Activated CD4-positive, alpha-beta memory T cell treated with anti-CD3 and anti-CD28 coated beads, Interleukin-2, amount 10 ng/mL, durations not matched to agents 7 days and 5 days (primary cell): Measurements from ENCODE around the gene IP6K3. TPM values are rescaled to one million over a fixed set of nuclear protein-coding genes. Genes with fewer than 3 reads are reported as not detected.

ENCODE experiments used
- CTCF ChIA-PET: fragments of 350-600 bp; sonication (Branson Sonifier 250); formaldehyde crosslinking; loops from one replicate; lab custom pipeline; 2021; ENCODE audit warnings: antibody characterized with exemption, inconsistent platforms; lab: Charles Lee
- POLR2A ChIA-PET: fragments of 350-600 bp; sonication (Branson Sonifier 250); formaldehyde crosslinking; loops from one replicate; lab custom pipeline; 2021; ENCODE audit warnings: antibody characterized with exemption; lab: Charles Lee
- DNase-seq: peaks from one replicate; pipeline ENCODE4 v3.0.0-alpha.2; 2020
- H3K27ac Mint-ChIP-seq: one replicate; pipeline ENCODE4 v1.8.0; 2021; ENCODE audit warnings: mild to moderate bottlenecking, mixed read lengths
- H3K27me3 Mint-ChIP-seq: one replicate; pipeline ENCODE4 v1.8.0; 2021; ENCODE audit warnings: mixed read lengths
- H3K36me3 Mint-ChIP-seq: one replicate; pipeline ENCODE4 v1.8.0; 2021; ENCODE audit warnings: low read depth, mixed read lengths
- H3K4me1 Mint-ChIP-seq: one replicate; pipeline ENCODE4 v1.8.0; 2021; ENCODE audit warnings: mixed read lengths
- H3K4me3 Mint-ChIP-seq: one replicate; pipeline ENCODE4 v1.8.0; 2021; ENCODE audit warnings: mild to moderate bottlenecking, mixed read lengths
- H3K9me3 Mint-ChIP-seq: one replicate; pipeline ENCODE4 v1.8.0; 2021; ENCODE audit warnings: mixed read lengths
- total RNA-seq, 2 experiments: library from RNA; stranded (reverse); gene quantifications; one replicate each; pipeline ENCODE4 v1.2.3, GENCODE V29; 2021

The IP6K3 gene
- total RNA-seq, 2 experiments from 2014 or later = not detected

DNA sequence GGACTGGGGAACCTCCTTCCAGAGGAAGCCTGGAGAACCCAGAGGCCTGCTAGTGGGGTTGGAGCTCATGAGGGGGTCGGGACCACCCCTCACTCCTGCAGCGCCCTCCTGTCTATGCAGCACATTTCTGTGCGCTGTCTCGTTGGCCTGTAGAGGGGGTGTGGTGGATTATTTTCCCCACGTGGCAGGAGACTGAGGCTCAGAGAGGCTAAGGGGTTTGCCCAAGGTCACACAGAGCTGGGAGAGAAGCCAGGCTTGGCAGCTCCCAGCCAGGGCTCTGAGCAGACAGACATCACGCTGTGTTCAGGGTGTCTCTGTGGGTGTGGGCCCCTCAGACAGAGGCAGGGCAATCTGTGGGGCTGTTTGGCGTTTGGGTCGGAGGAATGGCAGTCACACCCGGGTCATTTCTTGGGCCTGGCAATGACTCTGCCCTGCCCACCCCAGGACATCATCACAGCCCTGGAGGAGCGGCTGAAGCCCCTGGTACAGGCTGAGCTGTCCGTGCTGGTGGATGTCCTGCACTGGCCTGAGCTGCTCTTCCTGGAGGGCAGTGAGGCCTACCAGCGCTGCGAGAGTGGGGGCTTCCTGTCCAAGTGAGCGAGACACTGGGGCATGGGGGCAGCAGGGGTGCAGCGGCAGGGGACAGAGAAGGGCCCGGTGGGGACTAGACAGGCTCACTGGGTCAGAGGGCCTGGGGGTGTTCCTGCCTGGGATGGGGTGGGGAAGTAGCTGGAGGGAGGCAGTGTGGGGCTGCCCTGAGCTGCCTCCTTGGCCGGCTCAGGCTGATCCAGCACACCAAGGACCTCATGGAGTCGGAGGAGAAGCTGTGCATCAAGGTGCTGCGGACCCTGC lies 62.9 kb downstream of the IP6K3 start:
- H3K9me3 Mint-ChIP-seq = no peaks in the 10 kb centered on the region
- H3K4me3 Mint-ChIP-seq = no peak overlapping the region
- no peak for DNase-seq
- peaks cover 33% of the 10 kb centered on the region for H3K4me1 Mint-ChIP-seq
- ChIA-PET CTCF (interaction anchor here (0.6 to 2.2 kb wide), 7 partner anchors 13 to 249 kb away, joined by 3 to 16 read pairs (median 3); no protein-coding TSS in a partner anchor), POLR2A (interaction anchor here (1.1 to 2.1 kb wide), 9 partner anchors 9 to 258 kb away, joined by 3 to 11 read pairs (median 4); partner anchors contain the start of gene ITPR3)
- H3K27me3 Mint-ChIP-seq = no peaks in the 10 kb centered on the region
- peak overlapping the region; percentile 75 for H3K27ac Mint-ChIP-seq
- H3K36me3 Mint-ChIP-seq = peaks cover 79% of the 10 kb centered on the region

DNA sequence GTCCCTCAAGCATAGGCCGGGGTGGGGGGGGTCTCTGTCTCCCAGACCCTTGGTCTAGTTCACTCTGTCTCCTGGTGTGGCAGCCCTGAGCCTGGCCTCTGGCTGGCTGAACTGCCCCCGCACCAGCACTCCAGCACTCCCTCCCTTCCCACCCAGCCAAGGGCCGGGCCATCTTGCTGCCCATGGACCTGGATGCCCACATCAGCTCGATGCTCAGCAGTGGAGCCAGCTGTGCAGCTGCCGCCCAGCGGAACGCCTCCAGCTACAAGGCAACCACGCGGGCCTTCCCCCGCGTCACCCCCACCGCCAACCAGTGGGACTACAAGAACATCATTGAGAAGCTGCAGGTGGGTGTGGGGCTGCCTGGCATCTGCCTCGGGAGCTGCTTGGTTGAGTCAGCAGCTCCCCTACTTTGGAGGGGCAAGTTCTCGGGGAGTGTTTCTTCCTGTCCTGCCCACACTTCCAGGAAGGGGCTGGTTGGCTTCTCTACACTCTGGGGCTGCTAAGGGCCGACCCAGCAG lies 63.6 kb downstream of the IP6K3 start:
- peaks cover 33% of the 10 kb centered on the region for H3K4me1 Mint-ChIP-seq
- H3K9me3 Mint-ChIP-seq = no peaks in the 10 kb centered on the region
- no peak overlapping the region for H3K4me3 Mint-ChIP-seq
- CTCF ChIA-PET = interaction anchor here (0.7 to 2.2 kb wide), 7 partner anchors 14 to 98 kb away, joined by 3 to 16 read pairs (median 4); no protein-coding TSS in a partner anchor
- H3K36me3 Mint-ChIP-seq = peaks cover 80% of the 10 kb centered on the region
- H3K27me3 Mint-ChIP-seq = no peaks in the 10 kb centered on the region
- POLR2A ChIA-PET = interaction anchor here (1.1 to 2.1 kb wide), 8 partner anchors 10 to 257 kb away, joined by 3 to 11 read pairs (median 4); partner anchors contain the start of gene ITPR3
- peak overlapping the region; percentile 75 for H3K27ac Mint-ChIP-seq
- peak; percentile 58 for DNase-seq

DNA sequence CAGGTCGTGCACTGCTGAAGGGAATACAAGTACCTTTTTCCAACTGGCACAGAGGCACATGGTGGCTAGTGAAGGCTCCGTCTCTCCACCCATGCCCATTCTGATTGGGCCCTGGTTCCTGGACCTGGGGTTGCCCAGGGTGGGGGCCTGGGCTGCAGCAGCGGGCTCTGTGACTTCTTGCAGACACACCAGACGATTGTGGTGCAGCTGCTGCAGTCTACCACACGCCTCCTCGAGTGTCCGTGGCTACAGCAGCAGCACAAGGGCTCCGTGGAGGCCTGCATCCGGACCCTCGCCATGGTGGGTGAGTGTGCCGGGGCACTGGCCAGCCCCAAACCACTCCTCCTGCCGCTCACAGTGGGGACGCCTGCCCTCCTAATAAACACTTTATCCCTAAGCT lies 64.4 kb downstream of the IP6K3 start:
- ChIA-PET POLR2A (no interaction called here), CTCF (interaction anchor here (0.7 to 2.2 kb wide), 3 partner anchors 13 to 42 kb away, joined by 4 to 16 read pairs (median 6); no protein-coding TSS in a partner anchor)
- H3K27ac Mint-ChIP-seq = peak overlapping the region; percentile 75
- DNase-seq = no peak
- H3K27me3 Mint-ChIP-seq = no peaks in the 10 kb centered on the region
- no peaks in the 10 kb centered on the region for H3K9me3 Mint-ChIP-seq
- H3K36me3 Mint-ChIP-seq = peaks cover 84% of the 10 kb centered on the region
- peaks cover 33% of the 10 kb centered on the region for H3K4me1 Mint-ChIP-seq
- H3K4me3 Mint-ChIP-seq = no peak overlapping the region

DNA sequence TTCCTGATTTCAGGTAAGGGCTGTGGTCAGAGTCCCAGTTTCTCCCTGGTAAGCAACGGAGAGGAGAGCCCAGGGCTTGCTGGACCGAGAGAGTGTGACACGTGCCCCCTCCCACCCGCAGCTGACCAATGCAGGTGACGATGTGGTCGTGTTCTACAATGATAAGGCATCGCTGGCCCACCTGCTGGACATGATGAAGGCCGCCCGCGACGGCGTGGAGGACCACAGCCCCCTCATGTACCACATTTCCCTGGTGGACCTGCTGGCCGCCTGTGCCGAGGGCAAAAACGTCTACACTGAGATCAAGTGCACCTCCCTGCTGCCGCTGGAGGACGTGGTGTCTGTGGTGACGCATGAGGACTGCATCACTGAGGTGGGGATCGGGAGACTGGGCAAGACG lies 66.9 kb downstream of the IP6K3 start:
- DNase-seq = no peak
- no peaks in the 10 kb centered on the region for H3K27me3 Mint-ChIP-seq
- H3K4me3 Mint-ChIP-seq = no peak overlapping the region
- CTCF ChIA-PET = no interaction called here
- POLR2A ChIA-PET = no interaction called here
- peaks cover 30% of the 10 kb centered on the region for H3K4me1 Mint-ChIP-seq
- peaks cover 83% of the 10 kb centered on the region for H3K36me3 Mint-ChIP-seq
- H3K27ac Mint-ChIP-seq = no peak overlapping the region
- H3K9me3 Mint-ChIP-seq = no peaks in the 10 kb centered on the region

DNA sequence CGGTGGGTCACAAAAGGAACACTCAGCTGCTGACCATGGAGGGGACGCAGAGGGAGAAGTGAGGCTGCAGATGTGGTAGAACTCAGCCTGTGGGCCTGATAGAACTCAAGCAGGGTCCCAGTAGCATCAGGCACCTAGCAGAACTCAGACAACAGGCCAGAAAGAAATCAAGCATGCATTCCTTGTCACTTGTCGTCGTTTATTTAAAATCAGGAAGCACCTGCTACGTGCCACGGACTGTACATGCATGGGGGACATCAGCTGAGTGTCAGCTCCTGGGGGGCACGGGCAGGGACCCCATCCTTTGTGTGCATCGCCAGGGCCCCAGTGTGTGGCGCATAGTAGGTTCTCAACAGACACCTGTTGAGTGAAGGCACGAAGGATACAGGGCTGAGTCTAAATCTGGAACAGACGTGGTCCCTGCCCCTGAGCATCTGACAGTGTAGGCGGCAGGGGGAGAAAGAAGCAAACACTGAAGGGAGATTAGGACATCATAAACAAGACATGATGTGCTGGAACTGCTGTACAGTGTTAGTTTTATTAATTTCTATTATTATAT lies 67.7 kb downstream of the IP6K3 start:
- no peak overlapping the region for H3K4me3 Mint-ChIP-seq
- peaks cover 25% of the 10 kb centered on the region for H3K4me1 Mint-ChIP-seq
- ChIA-PET CTCF (no interaction called here), POLR2A (no interaction called here)
- DNase-seq = no peak
- no peaks in the 10 kb centered on the region for H3K27me3 Mint-ChIP-seq
- H3K27ac Mint-ChIP-seq = no peak overlapping the region
- peaks cover 81% of the 10 kb centered on the region for H3K36me3 Mint-ChIP-seq
- H3K9me3 Mint-ChIP-seq = no peaks in the 10 kb centered on the region

DNA sequence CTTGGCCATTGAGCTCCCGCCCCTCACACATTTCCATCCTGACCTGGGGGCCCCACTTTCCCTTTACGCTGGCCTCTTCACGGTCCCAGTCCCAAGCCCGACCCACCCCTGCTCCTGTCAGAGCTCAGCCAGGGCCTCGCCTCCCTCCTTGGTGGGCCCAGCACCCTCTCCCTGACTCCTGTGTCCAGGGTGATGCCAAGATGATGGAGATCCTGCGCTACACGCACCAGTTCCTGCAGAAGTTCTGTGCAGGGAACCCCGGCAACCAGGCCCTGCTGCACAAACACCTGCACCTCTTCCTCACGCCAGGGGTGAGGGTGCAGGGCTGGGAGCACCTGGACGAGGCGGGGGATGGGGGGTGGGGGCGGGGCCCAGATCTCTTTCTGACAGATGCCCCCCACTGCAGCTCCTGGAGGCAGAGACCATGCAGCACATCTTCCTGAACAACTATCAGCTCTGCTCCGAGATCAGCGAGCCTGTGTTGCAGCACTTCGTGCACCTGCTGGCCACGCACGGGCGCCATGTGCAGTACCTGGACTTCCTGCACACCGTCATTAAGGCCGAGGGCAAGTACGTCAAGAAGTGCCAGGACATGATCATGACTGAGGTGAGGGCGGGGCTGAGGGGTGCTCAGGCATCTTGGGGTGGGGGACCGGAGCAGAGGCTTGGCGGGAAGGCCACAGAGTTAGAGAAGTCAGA lies 68.3 kb downstream of the IP6K3 start:
- no peak for DNase-seq
- Mint-ChIP-seq H3K9me3 (no peaks in the 10 kb centered on the region), H3K36me3 (peaks cover 79% of the 10 kb centered on the region), H3K27ac (no peak overlapping the region), H3K27me3 (no peaks in the 10 kb centered on the region), H3K4me3 (no peak overlapping the region), H3K4me1 (peaks cover 19% of the 10 kb centered on the region)
- POLR2A ChIA-PET = interaction anchor here (1.0 kb wide), 1 partner anchor 10 kb away, joined by 3 read pairs; no protein-coding TSS in a partner anchor
- CTCF ChIA-PET = no interaction called here

DNA sequence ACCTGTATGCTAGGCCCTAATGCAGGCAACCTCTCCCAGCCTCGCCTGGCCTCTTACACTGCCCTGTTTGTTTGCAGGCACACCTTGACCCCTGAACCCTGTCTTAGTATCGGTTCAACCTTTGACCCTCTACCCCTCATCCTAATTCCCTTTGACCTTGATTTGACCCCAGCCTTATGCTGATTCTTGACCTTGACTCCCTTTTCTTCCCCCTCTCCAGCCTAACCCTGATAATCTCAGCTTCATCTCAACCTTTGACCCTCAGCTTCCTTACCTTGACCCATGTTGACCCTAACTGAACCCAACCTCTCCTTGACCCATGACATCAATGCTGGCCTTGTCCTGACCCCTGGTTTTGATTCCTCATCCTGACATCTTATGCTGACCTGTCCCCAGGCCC lies 69.0 kb downstream of the IP6K3 start:
- ChIA-PET CTCF (no interaction called here), POLR2A (interaction anchor here (1.0 kb wide), 1 partner anchor 9 kb away, joined by 3 read pairs; no protein-coding TSS in a partner anchor)
- Mint-ChIP-seq H3K4me1 (peaks cover 12% of the 10 kb centered on the region), H3K36me3 (peaks cover 73% of the 10 kb centered on the region), H3K4me3 (no peak overlapping the region), H3K9me3 (no peaks in the 10 kb centered on the region), H3K27ac (no peak overlapping the region), H3K27me3 (no peaks in the 10 kb centered on the region)
- DNase-seq = no peak

DNA sequence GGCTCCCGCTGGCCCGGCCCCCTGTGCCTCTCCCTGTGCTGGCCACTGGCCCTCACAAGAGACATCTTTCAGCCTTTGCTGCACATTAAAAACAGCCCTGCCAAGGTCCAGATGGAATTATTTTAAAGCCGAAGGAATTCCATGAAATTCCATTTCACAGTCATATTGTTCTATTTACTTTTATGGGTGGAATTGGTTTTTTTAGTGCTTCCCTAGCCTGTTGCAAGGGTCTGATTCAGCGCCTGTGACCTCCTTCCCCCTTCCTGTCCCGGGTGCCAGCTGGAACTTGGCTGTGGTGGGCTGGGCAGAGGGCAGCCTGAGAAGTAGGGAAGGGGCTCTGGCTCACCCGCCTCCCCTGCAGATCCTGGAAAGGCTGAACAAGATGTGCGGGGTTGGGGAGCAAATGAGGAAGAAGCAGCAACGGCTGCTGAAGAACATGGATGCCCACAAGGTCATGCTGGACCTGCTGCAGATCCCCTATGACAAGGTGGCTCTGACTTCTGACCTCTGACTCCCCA lies 69.5 kb downstream of the IP6K3 start:
- peaks cover 68% of the 10 kb centered on the region for H3K36me3 Mint-ChIP-seq

DNA sequence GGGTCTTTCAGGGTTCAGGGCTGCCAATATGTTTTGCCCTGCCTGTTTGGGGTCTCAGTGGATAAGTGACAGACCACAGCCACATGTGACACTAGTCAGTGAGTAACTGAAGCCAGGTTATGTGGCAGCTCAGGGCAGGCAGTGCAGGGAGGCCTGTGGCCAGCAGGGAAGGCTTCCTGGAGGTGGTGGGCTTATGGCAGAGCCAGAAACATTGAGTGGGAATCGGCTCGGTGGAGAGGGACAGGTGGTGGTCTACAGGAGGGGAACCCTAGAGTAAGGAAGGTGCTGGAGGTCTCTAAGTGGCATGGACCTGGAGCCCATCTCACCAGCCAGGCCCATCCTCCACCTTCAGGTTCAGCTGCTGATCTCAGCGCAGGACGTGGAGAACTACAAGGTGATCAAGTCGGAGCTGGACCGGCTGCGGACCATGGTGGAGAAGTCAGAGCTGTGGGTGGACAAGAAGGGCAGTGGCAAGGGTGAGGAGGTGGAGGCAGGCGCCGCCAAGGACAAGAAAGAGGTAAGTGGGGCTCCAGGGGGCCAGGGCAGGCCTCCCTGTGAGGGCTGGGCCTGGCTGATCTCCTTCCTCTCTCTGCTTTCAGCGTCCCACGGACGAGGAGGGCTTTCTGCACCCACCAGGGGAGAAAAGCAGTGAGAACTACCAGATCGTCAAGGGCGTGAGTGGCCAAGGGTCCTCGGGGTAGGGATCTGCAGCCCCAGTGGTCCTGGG lies 70.1 kb downstream of the IP6K3 start:
- Mint-ChIP-seq H3K9me3 (no peaks in the 10 kb centered on the region), H3K36me3 (peaks cover 72% of the 10 kb centered on the region), H3K4me1 (peaks cover 6% of the 10 kb centered on the region), H3K27me3 (no peaks in the 10 kb centered on the region), H3K27ac (no peak overlapping the region), H3K4me3 (no peak overlapping the region)
- DNase-seq = no peak
- POLR2A ChIA-PET = interaction anchor here (1.0 to 1.1 kb wide), 2 partner anchors 27 to 44 kb away, joined by 3 read pairs; no protein-coding TSS in a partner anchor
- CTCF ChIA-PET = no interaction called here

More for the DNA sequence above, 69.5 kb downstream of the IP6K3 start:
- DNase-seq = no peak
- Mint-ChIP-seq H3K4me1 (peaks cover 7% of the 10 kb centered on the region), H3K9me3 (no peaks in the 10 kb centered on the region), H3K4me3 (no peak overlapping the region), H3K27me3 (no peaks in the 10 kb centered on the region), H3K27ac (no peak overlapping the region)
- POLR2A ChIA-PET = no interaction called here
- CTCF ChIA-PET = no interaction called here

DNA sequence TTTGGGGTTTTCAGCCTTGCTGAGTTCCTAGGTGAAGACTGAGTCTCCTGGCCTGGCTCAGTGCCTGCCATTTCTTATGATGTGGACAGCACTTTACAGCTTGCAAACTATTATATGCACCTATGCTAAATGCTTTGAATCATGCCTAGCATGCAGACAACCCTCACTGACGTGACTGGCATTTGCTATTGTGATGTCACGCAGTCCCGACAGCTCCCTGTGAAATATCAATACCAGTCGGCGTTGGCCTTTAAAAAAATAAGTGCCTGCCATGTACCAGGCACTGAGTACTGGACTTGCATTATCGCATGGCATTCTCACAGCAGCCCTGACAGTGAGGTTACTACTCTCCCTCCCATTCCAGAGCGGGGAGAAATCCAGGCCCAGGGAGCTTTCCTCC lies 70.7 kb downstream of the IP6K3 start:
- Mint-ChIP-seq H3K36me3 (peaks cover 72% of the 10 kb centered on the region), H3K27ac (no peak overlapping the region), H3K9me3 (no peaks in the 10 kb centered on the region), H3K27me3 (no peaks in the 10 kb centered on the region), H3K4me3 (no peak overlapping the region), H3K4me1 (no peaks in the 10 kb centered on the region)
- DNase-seq = no peak
- ChIA-PET CTCF (no interaction called here), POLR2A (interaction anchor here (1.0 to 1.1 kb wide), 2 partner anchors 26 to 43 kb away, joined by 3 read pairs; no protein-coding TSS in a partner anchor)

DNA sequence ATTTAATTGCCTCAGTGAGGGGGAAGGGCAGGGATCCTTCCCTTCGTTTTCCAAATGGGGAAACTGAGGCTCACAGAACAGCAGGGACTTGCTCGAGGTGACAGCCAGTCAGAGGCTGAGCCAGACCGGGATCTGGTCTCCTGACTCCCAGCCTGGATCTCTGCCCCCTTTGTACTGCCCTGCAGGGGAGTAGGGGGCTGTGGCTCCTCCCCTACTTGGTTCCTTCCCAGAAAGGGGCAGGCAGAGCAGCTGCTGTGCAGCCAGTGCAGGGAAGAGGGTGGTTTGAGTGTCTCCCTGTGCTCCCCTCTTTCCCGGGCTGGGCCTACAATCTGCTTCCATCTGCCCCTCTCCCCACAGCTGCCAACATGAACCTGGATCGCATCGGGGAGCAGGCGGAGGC lies 72.9 kb downstream of the IP6K3 start:
- no peak overlapping the region for H3K27ac Mint-ChIP-seq
- peaks cover 69% of the 10 kb centered on the region for H3K36me3 Mint-ChIP-seq
- peaks cover 11% of the 10 kb centered on the region for H3K4me1 Mint-ChIP-seq
- no peaks in the 10 kb centered on the region for H3K9me3 Mint-ChIP-seq
- ChIA-PET POLR2A (no interaction called here), CTCF (no interaction called here)
- no peak overlapping the region for H3K4me3 Mint-ChIP-seq
- no peaks in the 10 kb centered on the region for H3K27me3 Mint-ChIP-seq
- DNase-seq = no peak

DNA sequence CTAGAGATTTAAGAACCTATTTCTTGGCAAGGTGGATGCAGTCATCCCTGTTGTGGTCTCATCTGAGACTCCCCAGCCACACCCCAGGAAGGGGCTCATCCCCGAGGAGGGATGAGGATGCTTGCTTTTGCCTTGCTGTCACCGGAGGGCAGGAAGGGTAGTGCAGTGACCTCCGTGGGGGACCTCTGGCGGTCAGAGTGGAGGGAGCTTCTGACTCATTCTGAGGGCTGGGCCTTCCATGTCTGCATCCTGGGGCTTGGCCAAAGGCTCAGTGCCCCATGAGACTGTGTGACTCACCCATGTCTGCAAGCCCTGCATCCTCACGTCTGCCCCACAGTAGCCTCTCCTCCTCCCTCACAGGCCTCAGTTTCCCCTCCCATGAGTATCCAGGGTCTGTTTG lies 73.9 kb downstream of the IP6K3 start:
- POLR2A ChIA-PET = interaction anchor here (1.4 kb wide), 1 partner anchor 18 kb away, joined by 3 read pairs; no protein-coding TSS in a partner anchor
- Mint-ChIP-seq H3K27ac (no peak overlapping the region), H3K36me3 (peaks cover 70% of the 10 kb centered on the region), H3K4me1 (peaks cover 21% of the 10 kb centered on the region), H3K9me3 (no peaks in the 10 kb centered on the region), H3K4me3 (no peak overlapping the region), H3K27me3 (no peaks in the 10 kb centered on the region)
- DNase-seq = no peak
- CTCF ChIA-PET = no interaction called here
